Ovary (tissue), 9 donors: ENCODE results near the gene MSH3. TPM values are rescaled to one million over a fixed set of nuclear protein-coding genes. Genes with fewer than 3 reads are reported as not detected.

Experiments
- DNase-seq, 5 donors: peaks; one replicate each; pipeline ENCODE4 v3.0.0-alpha.2; 2019 to 2020
- H3K27ac ChIP-seq, 2 donors: fragments of 200-600 bp; one replicate each; pipeline versions ENCODE4 v1.5.1 to v1.8.0; 2019 to 2022
- H3K27me3 ChIP-seq: fragments of 200-600 bp; one replicate; pipeline ENCODE4 v1.8.0; 2022
- H3K36me3 ChIP-seq: fragments of 200-600 bp; sonication (generic); one replicate; pipeline ENCODE4 v1.5.1; 2019
- H3K4me1 ChIP-seq: one replicate; pipeline ENCODE4 v1.8.1; 2013; ENCODE audit warnings: mild to moderate bottlenecking, moderate library complexity; ENCODE audit not compliant: insufficient read depth
- H3K4me3 ChIP-seq: fragments of 200-600 bp; sonication (generic); one replicate; pipeline ENCODE4 v1.5.1; 2017
- H3K9me3 ChIP-seq, 2 donors: fragments of 200-600 bp in 1 of 2; sonication (generic) in 1 of 2; one replicate each; pipeline versions ENCODE4 v1.5.1 to v1.8.1; 2013 to 2019; ENCODE audit warnings: mild to moderate bottlenecking in 1 of 2, moderate library complexity in 1 of 2
- EP300 ChIP-seq: sonication (generic); formaldehyde crosslinking; IDR thresholded peaks from one replicate; pipeline ENCODE4 v1.6.1; 2017; ENCODE audit warnings: antibody characterized with exemption
- POLR2A ChIP-seq: fragments of 450-650 bp; IDR thresholded peaks from one replicate; pipeline ENCODE4 v1.6.1; 2017; ENCODE audit warnings: antibody characterized with exemption, mild to moderate bottlenecking, moderate library complexity
- WGBS, 3 donors: extraction: QIAGEN DNeasy Blood & Tissue Kit in 1 of 3; methylation state at CpG; one replicate each; pipeline versions ENCODE4 v1.1.5 to v1.1.7; 2013 to 2017; 5-methylcytosine and 5-hydroxymethylcytosine counted together
- intact Hi-C, 4 donors: fragments of 100-400 bp; cut with DNase I; formaldehyde crosslinking; loops; one replicate each; pipeline versions ENCODE4 v1.11.0 to v1.15.1; 2022 to 2023
- polyA plus RNA-seq, 2 donors: library from polyadenylated mRNA; stranded (reverse); fragments of 200-250 nt in 1 of 2; fragments of 350-450 nt in 1 of 2; fragmentation: Illumina TruSeq in 1 of 2; extraction: RNeasy Lipid Tissue Mini Kit (QIAGEN cat#74804) in 1 of 2; gene quantifications; one replicate each; pipeline ENCODE4 v1.2.3, GENCODE V29; 2013 to 2014
- total RNA-seq, 7 donors: library from RNA; depleted of rRNA in 2 of 7; stranded (reverse); fragments of >200 nt in 2 of 7; fragmentation: NEBNext Ultra II Directional in 3 of 7; extraction: Animal tissue kit (Norgen Biotek cat#: 25700) in 3 of 7; gene quantifications; one replicate each; pipeline versions ENCODE4 v1.1.0 to v1.2.4, GENCODE V29; 2016 to 2023
- TF ChIP-seq, protein P1 (sequence below), 3 donors: fragments of 450-650 bp in 2 of 3; fragments of 200-600 bp in 1 of 3; IDR thresholded peaks; one replicate each; pipeline versions ENCODE4 v1.5.1 to v1.8.0; 2016 to 2022; ENCODE audit warnings: antibody characterized with exemption in 3 of 3, mild to moderate bottlenecking in 1 of 3
- donor health status: DM: no; HTN: no; CAD: no; lungs with moderate emphysema.
- donor health status: DM: no; HTN: no; CAD: no.
- donor health status: Bipolar disorder and iron deficiency.
- donor health status: DM: yes; HTN: yes; CAD: no.
- donor health status: DM: no; HTN: no; CAD: no.
- donor health status: DM: yes; HTN: yes; CAD: no.

Gene MSH3
- total and polyA plus RNA-seq, 9 donors: 5.1 to 17.0 (median 13.1) TPM

DNA sequence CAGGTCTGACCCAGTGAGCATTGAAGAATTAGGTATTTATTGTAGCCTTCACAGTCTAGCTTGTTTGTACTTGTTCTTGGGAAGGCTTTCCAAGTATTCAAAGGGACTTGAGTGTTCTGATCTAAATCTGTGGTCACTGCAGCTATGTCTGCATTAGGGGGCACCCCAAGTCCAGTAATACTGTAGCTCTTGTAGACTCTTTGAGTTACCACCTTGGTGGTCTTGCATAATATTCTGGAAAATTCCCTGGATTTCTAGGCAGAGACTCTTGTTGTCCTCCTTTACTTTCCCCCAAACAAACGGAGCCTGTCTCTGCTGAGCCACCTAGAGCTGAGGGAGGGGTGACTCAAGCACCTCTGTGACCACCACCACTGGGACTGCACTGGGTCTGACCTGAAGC lies 149.9 kb downstream of the MSH3 start:
- no peak for TF ChIP-seq POLR2A
- TF ChIP-seq EP300: no peak
- TF ChIP-seq, protein P1, sequence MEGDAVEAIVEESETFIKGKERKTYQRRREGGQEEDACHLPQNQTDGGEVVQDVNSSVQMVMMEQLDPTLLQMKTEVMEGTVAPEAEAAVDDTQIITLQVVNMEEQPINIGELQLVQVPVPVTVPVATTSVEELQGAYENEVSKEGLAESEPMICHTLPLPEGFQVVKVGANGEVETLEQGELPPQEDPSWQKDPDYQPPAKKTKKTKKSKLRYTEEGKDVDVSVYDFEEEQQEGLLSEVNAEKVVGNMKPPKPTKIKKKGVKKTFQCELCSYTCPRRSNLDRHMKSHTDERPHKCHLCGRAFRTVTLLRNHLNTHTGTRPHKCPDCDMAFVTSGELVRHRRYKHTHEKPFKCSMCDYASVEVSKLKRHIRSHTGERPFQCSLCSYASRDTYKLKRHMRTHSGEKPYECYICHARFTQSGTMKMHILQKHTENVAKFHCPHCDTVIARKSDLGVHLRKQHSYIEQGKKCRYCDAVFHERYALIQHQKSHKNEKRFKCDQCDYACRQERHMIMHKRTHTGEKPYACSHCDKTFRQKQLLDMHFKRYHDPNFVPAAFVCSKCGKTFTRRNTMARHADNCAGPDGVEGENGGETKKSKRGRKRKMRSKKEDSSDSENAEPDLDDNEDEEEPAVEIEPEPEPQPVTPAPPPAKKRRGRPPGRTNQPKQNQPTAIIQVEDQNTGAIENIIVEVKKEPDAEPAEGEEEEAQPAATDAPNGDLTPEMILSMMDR (IDR thresholded peaks at IDR 0.05): no peak
- Histone ChIP-seq H3K27ac (no peak overlapping the region), H3K4me3 (no peak overlapping the region), H3K4me1 (no peaks in the 10 kb centered on the region), H3K9me3 (no peaks in the 10 kb centered on the region), H3K36me3 (no peaks in the 10 kb centered on the region), H3K27me3 (no peaks in the 10 kb centered on the region)
- intact Hi-C loops: no loop called here
- 67 to 92% (median 85%) methylated on average over 1 of the region's 1 CpG for WGBS, 3 donors
- no peak for DNase-seq

DNA sequence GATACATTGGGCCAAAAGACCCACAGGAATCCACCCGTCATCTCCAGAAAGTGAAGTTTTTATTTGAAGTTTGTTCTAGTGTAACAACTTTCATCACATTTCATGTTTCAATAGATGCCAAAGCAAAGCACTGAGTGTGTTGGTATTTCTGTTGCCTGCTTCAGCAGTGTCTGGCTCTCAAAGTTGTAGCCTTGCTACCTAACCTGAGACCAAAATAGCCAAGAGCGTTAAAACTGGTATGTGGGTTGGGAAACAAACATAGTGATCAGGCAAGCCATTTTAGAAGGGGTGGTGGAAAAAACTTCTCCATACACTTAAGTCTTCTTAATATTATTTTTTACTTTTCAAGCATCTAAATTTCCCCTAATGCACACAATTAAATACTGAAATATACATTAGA lies 150.6 kb downstream of the MSH3 start:
- no peak for TF ChIP-seq POLR2A
- TF ChIP-seq, protein P1 (IDR thresholded peaks at IDR 0.05): no peak
- TF ChIP-seq EP300: no peak
- no peak overlapping the region for H3K27ac ChIP-seq
- no peaks in the 10 kb centered on the region for H3K9me3 ChIP-seq
- no peak overlapping the region for H3K4me3 ChIP-seq
- no peaks in the 10 kb centered on the region for H3K27me3 ChIP-seq
- 96 to 100% (median 100%) methylated on average over 2 of the region's 2 CpGs for WGBS, 3 donors
- H3K4me1 ChIP-seq: no peaks in the 10 kb centered on the region
- intact Hi-C loops: no loop called here
- H3K36me3 ChIP-seq: no peaks in the 10 kb centered on the region
- no peak for DNase-seq

DNA sequence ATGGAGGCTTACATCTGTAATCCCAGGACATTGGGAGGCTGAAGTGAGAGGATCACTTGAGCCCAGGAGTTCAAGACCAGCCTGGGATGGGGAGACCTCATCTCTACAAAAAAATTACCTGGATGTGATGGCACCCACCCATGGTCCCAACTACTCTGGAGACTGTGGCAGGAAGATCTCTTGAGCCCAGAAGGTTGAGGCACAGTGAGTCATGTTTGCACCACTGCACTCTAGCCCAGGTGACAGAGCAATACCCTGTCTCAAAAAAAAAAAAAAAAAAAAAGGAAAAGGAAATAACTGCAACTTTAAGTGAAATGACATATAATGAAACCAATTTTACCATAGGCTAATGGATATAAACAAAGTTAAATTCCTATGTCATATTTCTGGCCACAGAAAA lies 152.5 kb downstream of the MSH3 start:
- H3K27me3 ChIP-seq: no peaks in the 10 kb centered on the region
- H3K27ac ChIP-seq: no peak overlapping the region
- TF ChIP-seq POLR2A: no peak
- TF ChIP-seq, protein P1 (IDR thresholded peaks at IDR 0.05): no peak
- no peak for TF ChIP-seq EP300
- intact Hi-C loops: no loop called here
- no peaks in the 10 kb centered on the region for H3K9me3 ChIP-seq
- no peaks in the 10 kb centered on the region for H3K4me1 ChIP-seq
- H3K36me3 ChIP-seq: no peaks in the 10 kb centered on the region
- no peak for DNase-seq
- no peak overlapping the region for H3K4me3 ChIP-seq

DNA sequence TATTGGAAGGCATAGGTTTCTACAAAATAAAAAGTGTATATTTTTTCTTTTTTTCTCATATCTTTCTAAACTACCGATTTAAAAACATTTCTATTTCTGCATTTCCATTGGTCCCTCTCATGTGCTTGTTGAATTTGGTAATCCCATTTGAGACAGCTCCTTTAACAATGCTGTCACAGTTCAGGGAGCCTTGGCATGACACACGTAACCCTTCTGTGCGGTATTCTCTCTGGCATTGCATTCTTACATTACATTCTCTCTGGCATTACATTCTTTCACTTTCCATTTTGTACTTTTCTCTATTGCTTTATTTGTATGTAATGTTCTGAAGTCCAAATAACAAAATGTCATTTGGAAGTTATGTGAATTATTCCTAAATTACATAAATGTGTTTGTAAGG lies 155.0 kb downstream of the MSH3 start:
- Histone ChIP-seq H3K27ac (no peak overlapping the region), H3K27me3 (no peaks in the 10 kb centered on the region), H3K4me3 (no peak overlapping the region), H3K4me1 (no peaks in the 10 kb centered on the region), H3K36me3 (no peaks in the 10 kb centered on the region), H3K9me3 (no peaks in the 10 kb centered on the region)
- no peak for TF ChIP-seq POLR2A
- no peak for DNase-seq
- WGBS, 3 donors: 91 to 98% (median 97%) methylated on average over 3 of the region's 3 CpGs
- intact Hi-C loops: no loop called here

DNA sequence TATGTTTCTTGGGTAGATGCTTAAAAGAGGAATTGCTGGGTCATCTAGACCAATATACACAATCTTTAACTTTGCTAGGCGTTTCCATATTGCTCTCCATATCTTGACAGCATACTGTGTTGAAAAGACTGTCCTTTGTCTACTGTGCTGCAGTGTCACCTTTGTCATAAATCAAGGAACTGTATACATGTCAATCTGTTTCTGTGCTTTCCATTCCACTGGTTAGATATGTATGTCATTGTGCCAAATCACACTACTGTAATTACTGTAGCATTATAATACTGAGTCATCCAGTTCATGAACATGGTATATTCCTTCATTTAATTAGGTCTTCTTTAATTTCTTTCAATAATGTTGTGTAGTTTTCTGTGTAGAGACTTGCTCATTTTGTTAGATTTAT lies 156.0 kb downstream of the MSH3 start:
- Histone ChIP-seq H3K9me3 (no peaks in the 10 kb centered on the region), H3K27ac (no peak overlapping the region), H3K36me3 (no peaks in the 10 kb centered on the region), H3K4me3 (no peak overlapping the region), H3K4me1 (no peaks in the 10 kb centered on the region), H3K27me3 (no peaks in the 10 kb centered on the region)
- TF ChIP-seq POLR2A (no peak), EP300 (no peak)
- TF ChIP-seq, protein P1 (IDR thresholded peaks at IDR 0.05): no peak
- intact Hi-C loops: no loop called here
- no peak for DNase-seq
- 98 to 100% (median 100%) methylated on average over 1 of the region's 1 CpG for WGBS, 3 donors
